ENCODE data around the gene SLC25A22. TPM values are rescaled to one million over a fixed set of nuclear protein-coding genes. Genes with fewer than 3 reads are reported as not detected.

The SLC25A22 gene
- total RNA-seq, 1 donor from 2014 or later: 10.3 TPM

GRCh38 chr11:776263-776560 is 21.9 kb downstream of the SLC25A22 start:
- no peaks in the 10 kb centered on the region for H3K27me3 ChIP-seq
- TF ChIP-seq POLR2AphosphoS5 (IDR thresholded peaks at IDR 0.05; ENCODE audit: insufficient read depth in 1 of 2, low read depth in 1 of 2) (no peak), POLR2A (IDR thresholded peaks at IDR 0.05) (no peak), CTCF (IDR thresholded peaks at IDR 0.05) (no peak)
- intact Hi-C loops (cut with DNase I): no loop called here
- H3K9me3 ChIP-seq: no peaks in the 10 kb centered on the region
- peaks cover 0 to 13% of the 10 kb centered on the region in 2 donors for H3K36me3 ChIP-seq
- peak overlapping the region; percentile 80 to 96 for H3K4me3 ChIP-seq
- peaks cover 35% of the 10 kb centered on the region for H3K4me1 ChIP-seq
- peak overlapping the region; percentile 87 for H3K27ac ChIP-seq
- no peak for DNase-seq (ENCODE audit: extremely low spot score in 2 of 2)

- TF ChIP-seq POLR2AphosphoS5 (IDR thresholded peaks at IDR 0.05; ENCODE audit: insufficient read depth in 1 of 2, low read depth in 1 of 2) (no peak), CTCF (IDR thresholded peaks at IDR 0.05) (no peak), POLR2A (IDR thresholded peaks at IDR 0.05) (no peak)
- Histone ChIP-seq H3K4me1 (peaks cover 35% of the 10 kb centered on the region), H3K36me3 (peaks cover 0 to 20% of the 10 kb centered on the region in 2 donors), H3K27me3 (no peaks in the 10 kb centered on the region), H3K9me3 (no peaks in the 10 kb centered on the region), H3K4me3 (peak overlapping the region in 1 of 2 donors; percentile 80), H3K27ac (no peak overlapping the region)
- DNase-seq (ENCODE audit: extremely low spot score in 2 of 2): no peak
- intact Hi-C loops (cut with DNase I): no loop called here
Measured at GRCh38 chr11:774873-775592, 23.0 kb downstream of the SLC25A22 start.

- Histone ChIP-seq H3K27me3 (no peaks in the 10 kb centered on the region), H3K9me3 (no peaks in the 10 kb centered on the region), H3K4me3 (no peak overlapping the region), H3K4me1 (peaks cover 34% of the 10 kb centered on the region), H3K36me3 (peaks cover 0 to 20% of the 10 kb centered on the region in 2 donors), H3K27ac (no peak overlapping the region)
- intact Hi-C loops (cut with DNase I): no loop called here
- no peak for DNase-seq (ENCODE audit: extremely low spot score in 2 of 2)
- TF ChIP-seq POLR2AphosphoS5 (IDR thresholded peaks at IDR 0.05; ENCODE audit: insufficient read depth in 1 of 2, low read depth in 1 of 2): no peak
- no peak for TF ChIP-seq CTCF (IDR thresholded peaks at IDR 0.05)
- no peak for TF ChIP-seq POLR2A (IDR thresholded peaks at IDR 0.05)
Measured at GRCh38 chr11:773830-774229, 24.3 kb downstream of the SLC25A22 start.

- no peak overlapping the region for H3K4me3 ChIP-seq
- H3K27me3 ChIP-seq: no peaks in the 10 kb centered on the region
- no peak overlapping the region for H3K27ac ChIP-seq
- peaks cover 30% of the 10 kb centered on the region for H3K4me1 ChIP-seq
- DNase-seq (ENCODE audit: extremely low spot score in 2 of 2): no peak
- no peaks in the 10 kb centered on the region for H3K9me3 ChIP-seq
- TF ChIP-seq POLR2A (IDR thresholded peaks at IDR 0.05) (no peak), POLR2AphosphoS5 (IDR thresholded peaks at IDR 0.05; ENCODE audit: insufficient read depth in 1 of 2, low read depth in 1 of 2) (no peak), CTCF (IDR thresholded peaks at IDR 0.05) (no peak)
- H3K36me3 ChIP-seq: peaks cover 0 to 20% of the 10 kb centered on the region in 2 donors
- intact Hi-C loops (cut with DNase I): no loop called here
Measured at GRCh38 chr11:773425-773824, 24.7 kb downstream of the SLC25A22 start.
